SK-N-SH treated with all-trans-retinoic acid at 6 μM for 48 hours (cell line): ENCODE data around the gene MMP25.

Experiments used
- ARNTL ChIP-seq: fragments of 450-650 bp; formaldehyde crosslinking; IDR thresholded peaks from 2 replicates; pipeline ENCODE4 v1.5.0; 2020; ENCODE audit warnings: low read depth, mild to moderate bottlenecking, moderate library complexity, borderline replicate concordance
- CREB5 ChIP-seq: fragments of 250-450 bp; sonication (Bioruptor Pico); IDR thresholded peaks from 2 replicates; pipeline ENCODE4 v1.5.1; 2020; ENCODE audit warnings: low read depth, mild to moderate bottlenecking, moderate library complexity
- CSDC2 ChIP-seq: fragments of 250-450 bp; sonication (Bioruptor Pico); IDR thresholded peaks from 2 replicates; pipeline ENCODE4 v1.5.0; 2020; ENCODE audit warnings: mild to moderate bottlenecking, moderate library complexity
- ESRRG ChIP-seq: fragments of 250-450 bp; sonication (Bioruptor Pico); IDR thresholded peaks from 2 replicates; pipeline ENCODE4 v1.6.1; 2021; ENCODE audit warnings: mild to moderate bottlenecking
- PATZ1 ChIP-seq: fragments of 250-450 bp; sonication (Bioruptor Pico); IDR thresholded peaks from 2 replicates; pipeline ENCODE4 v1.8.0; 2020; ENCODE audit warnings: mild to moderate bottlenecking, moderate library complexity, borderline replicate concordance
- SNAI2 ChIP-seq: fragments of 250-450 bp; sonication (Bioruptor Pico); IDR thresholded peaks from 2 replicates; pipeline ENCODE4 v1.5.0; 2020; ENCODE audit warnings: mild to moderate bottlenecking, moderate library complexity
- TSHZ2 ChIP-seq: fragments of 250-450 bp; sonication (Bioruptor Pico); IDR thresholded peaks from 2 replicates; pipeline ENCODE4 v1.5.0; 2020; ENCODE audit warnings: mild to moderate bottlenecking, moderate library complexity
- ZC3H10 ChIP-seq: fragments of 250-450 bp; sonication (Bioruptor Pico); IDR thresholded peaks from 2 replicates; pipeline ENCODE4 v1.5.1; 2021; ENCODE audit warnings: mild to moderate bottlenecking, moderate library complexity
- ZFP3 ChIP-seq: fragments of 250-450 bp; sonication (Bioruptor Pico); IDR thresholded peaks from 2 replicates; pipeline ENCODE4 v1.5.0; 2020; ENCODE audit warnings: mild to moderate bottlenecking, moderate library complexity
- ZFP30 ChIP-seq: fragments of 450-650 bp; formaldehyde crosslinking; IDR thresholded peaks from 2 replicates; pipeline ENCODE4 v1.5.0; 2022; ENCODE audit warnings: mild to moderate bottlenecking, moderate library complexity

- TF ChIP-seq TSHZ2 (CRISPR knock-in tag) (no peak), CREB5 (CRISPR knock-in tag) (no peak), ZFP3 (CRISPR knock-in tag) (no peak), PATZ1 (CRISPR knock-in tag) (no peak), SNAI2 (CRISPR knock-in tag) (no peak), CSDC2 (CRISPR knock-in tag) (no peak), ARNTL (CRISPR knock-in tag) (no peak), ZFP30 (CRISPR knock-in tag) (no peak), ESRRG (CRISPR knock-in tag) (no peak), ZC3H10 (no peak)
Measured at GRCh38 chr16:3049921-3050481, 3.6 kb downstream of the MMP25 start.
